Measurements from ENCODE around the gene CACNA2D4.

Gene CACNA2D4

DNA sequence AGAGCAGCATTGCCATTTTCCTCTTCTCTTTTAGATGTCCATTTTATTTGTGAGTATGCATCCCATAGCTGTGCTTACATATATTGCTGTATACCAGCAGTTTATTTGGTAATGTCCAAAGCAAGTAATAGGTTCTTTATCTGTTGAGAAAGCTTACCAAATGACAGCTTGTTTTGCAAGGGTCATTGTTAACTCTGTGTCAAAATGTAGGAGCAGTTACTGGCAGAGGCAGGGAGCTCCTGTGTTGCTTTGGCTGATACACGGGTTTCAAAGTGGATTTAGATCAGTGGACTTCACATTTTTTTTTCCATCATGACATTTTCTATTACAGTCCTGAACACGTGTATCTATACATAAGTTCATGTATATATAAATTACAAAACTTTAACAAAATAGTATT is 136.2 kb downstream of the CACNA2D4 start:
- in situ Hi-C loops (cut with MboI; ENCODE audit: low pct_unique_long_range_greater_than_20kb, low sequenced_read_pairs): loop anchor here (10.0 kb wide), 1 partner anchor 137 kb away; no protein-coding TSS in a partner anchor

DNA sequence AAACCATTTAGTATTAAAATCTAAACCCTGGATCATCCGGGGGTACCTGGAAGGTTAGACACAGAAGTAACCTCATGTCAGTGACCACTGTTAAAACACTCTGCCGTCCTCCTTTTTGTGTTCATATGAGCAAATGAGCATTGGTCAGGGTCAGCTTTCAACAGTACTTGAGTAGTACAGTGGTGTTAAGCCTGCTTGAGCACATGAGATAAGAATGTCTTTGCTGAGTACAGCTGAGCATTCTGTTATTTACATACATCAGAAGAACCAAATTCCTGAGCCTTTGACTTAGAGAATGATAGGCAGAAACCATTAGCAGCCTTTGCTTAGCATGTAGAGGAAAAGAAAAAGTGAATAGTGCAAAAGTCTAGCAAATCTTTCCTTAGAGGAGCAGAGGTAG is 136.7 kb downstream of the CACNA2D4 start:
- no peak for DNase-seq
- in situ Hi-C loops (cut with MboI; ENCODE audit: low pct_unique_long_range_greater_than_20kb, low sequenced_read_pairs): loop anchor here (10.0 kb wide), 1 partner anchor 137 kb away; no protein-coding TSS in a partner anchor

More for the DNA sequence above, 136.2 kb downstream of the CACNA2D4 start:
- no peak for DNase-seq

GRCh38 chr12:1779783-1780182 is 138.7 kb downstream of the CACNA2D4 start:
- in situ Hi-C loops (cut with MboI; ENCODE audit: low pct_unique_long_range_greater_than_20kb, low sequenced_read_pairs): loop anchor here (10.0 kb wide), 1 partner anchor 135 kb away; no protein-coding TSS in a partner anchor

GRCh38 chr12:1778911-1779310 is 139.5 kb downstream of the CACNA2D4 start:
- DNase-seq: no peak
- in situ Hi-C loops (cut with MboI; ENCODE audit: low pct_unique_long_range_greater_than_20kb, low sequenced_read_pairs): no loop called here

More at GRCh38 chr12:1779783-1780182, 138.7 kb downstream of the CACNA2D4 start:
- no peak for DNase-seq

- no peak for DNase-seq
- in situ Hi-C loops (cut with MboI; ENCODE audit: low pct_unique_long_range_greater_than_20kb, low sequenced_read_pairs): no loop called here
These were observed 140.7 kb downstream of the CACNA2D4 start for GRCh38 chr12:1777798-1778197.

DNA sequence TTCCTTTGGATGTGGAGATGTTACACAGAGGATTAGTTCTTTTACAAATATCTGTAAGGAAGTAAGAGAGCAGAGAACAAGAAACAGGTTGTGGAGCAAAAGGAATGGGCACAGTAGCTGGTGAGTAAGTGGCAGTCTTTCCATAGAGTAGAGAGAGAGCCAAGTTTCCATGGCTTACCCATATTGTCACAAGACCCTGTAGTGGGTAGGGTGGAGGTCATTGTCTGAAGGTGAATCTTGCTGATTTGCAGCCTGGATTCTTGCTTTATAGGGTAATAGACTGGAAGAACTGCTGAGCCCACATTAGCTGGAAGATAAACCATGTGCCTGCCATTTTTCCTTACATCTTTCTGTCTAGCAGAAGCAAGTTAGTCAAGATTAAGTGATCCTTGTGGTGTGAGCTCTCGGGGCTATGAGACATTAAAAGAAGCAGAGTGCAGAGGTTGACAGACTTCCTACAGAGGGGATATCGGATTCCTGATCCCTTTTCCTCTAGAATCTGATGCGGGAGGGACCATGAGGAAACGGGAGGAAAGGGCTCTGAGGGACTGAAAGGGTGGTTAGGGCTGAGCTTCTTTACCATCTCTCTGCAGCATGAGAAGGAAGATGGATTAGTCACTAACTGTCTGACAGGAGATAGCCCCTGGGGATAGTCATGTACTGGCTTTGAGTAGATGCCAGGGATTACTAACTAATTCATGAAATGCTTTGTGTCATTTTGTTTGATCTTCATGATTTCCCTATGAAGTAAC is 142.1 kb downstream of the CACNA2D4 start:
- in situ Hi-C loops (cut with MboI; ENCODE audit: low pct_unique_long_range_greater_than_20kb, low sequenced_read_pairs): no loop called here
- DNase-seq: no peak

- in situ Hi-C loops (cut with MboI; ENCODE audit: low pct_unique_long_range_greater_than_20kb, low sequenced_read_pairs): no loop called here
- no peak for DNase-seq
These were observed 144.4 kb downstream of the CACNA2D4 start for GRCh38 chr12:1773937-1774655.

DNA sequence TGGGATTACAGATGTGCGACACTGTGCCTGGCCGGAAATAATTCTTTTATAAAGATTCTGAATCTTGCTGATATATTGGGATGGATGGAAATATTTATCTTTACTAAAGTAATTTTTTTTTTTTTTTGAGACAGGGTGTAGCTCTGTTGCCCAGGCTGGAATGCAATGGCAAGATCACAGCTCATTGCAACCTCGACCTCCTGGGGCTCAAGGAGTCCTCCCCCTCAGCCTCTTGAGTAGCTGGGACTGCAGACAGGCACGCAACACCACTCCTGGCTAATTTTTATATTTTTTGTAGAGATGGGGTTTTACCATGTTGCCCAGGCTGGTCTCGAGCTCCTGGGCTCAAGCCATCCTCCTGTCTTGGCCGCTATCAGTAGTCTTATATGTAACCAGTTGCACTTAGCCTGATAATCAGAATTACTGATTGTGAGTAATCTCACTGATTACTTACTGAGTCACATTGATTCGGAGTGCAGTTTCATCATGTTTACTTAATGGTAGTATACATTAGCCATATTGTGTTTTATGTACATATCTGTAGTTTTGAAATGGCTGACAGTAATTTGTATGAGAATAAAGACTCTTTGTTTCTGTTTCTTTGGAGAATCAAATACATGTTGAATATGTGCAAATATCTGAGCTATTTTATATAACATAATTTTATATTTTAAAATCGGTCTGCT is 148.5 kb downstream of the CACNA2D4 start:
- in situ Hi-C loops (cut with MboI; ENCODE audit: low pct_unique_long_range_greater_than_20kb, low sequenced_read_pairs): no loop called here
- DNase-seq: no peak

DNA sequence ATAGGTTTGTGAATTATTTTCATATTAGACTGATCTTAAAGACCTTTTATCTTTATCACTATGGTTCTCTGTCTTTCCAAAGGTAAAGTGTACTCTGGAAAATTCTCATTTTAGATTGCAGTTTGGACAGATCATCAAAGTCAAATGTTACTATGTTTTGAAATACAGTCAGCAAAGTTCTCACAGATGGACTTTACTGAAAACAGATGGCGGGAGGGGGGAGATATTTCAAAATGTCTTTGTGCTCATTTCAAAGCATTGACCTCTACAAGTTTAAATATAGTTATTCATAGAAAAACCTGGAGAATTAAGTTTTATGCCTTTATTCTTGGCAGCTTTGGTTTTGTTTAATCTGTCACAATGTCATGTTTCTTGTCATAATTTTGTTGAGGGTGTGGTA is 149.8 kb downstream of the CACNA2D4 start:
- in situ Hi-C loops (cut with MboI; ENCODE audit: low pct_unique_long_range_greater_than_20kb, low sequenced_read_pairs): no loop called here
- DNase-seq: no peak

GRCh38 chr12:1767407-1768090 is 150.9 kb downstream of the CACNA2D4 start:
- in situ Hi-C loops (cut with MboI; ENCODE audit: low pct_unique_long_range_greater_than_20kb, low sequenced_read_pairs): no loop called here
- no peak for DNase-seq

DNA sequence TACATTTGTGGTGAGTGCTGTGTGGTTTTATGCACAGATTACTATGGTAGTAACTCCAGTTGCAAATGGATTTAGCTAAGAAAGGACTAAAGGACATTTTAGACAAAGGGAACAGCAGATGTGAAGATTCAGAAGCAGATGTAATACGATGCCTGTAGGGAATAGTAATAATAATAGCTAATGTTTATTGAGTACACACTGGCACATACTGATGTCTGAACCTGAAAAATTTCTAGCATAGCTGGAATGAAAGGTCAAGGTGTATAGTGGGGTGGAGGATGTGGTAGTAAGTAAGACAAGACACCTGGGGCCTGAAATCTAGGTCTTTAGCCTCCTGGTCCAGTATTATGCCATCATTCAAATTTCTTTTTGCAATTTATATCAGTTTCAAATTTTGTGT is 152.3 kb downstream of the CACNA2D4 start:
- in situ Hi-C loops (cut with MboI; ENCODE audit: low pct_unique_long_range_greater_than_20kb, low sequenced_read_pairs): no loop called here
- no peak for DNase-seq

DNA sequence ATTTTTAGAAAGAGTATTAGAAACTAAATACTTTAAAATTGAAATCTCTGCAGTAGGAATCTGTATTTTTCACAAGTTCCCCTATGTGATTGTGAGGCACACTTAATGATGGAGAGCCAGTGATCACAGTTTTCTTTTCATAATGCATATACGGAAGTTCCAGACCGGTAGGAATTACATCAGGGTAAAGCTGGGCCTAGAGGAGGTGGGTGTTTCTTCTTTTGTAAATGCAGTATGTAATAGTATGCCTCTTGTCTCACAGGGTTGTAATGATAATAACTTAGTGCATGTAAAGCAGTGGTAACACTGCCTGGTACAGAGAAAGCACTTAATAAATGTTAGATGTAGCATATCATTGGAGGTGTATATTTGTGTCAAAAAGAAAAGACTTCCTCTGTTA is 155.3 kb downstream of the CACNA2D4 start:
- DNase-seq: no peak
- in situ Hi-C loops (cut with MboI; ENCODE audit: low pct_unique_long_range_greater_than_20kb, low sequenced_read_pairs): no loop called here

DNA sequence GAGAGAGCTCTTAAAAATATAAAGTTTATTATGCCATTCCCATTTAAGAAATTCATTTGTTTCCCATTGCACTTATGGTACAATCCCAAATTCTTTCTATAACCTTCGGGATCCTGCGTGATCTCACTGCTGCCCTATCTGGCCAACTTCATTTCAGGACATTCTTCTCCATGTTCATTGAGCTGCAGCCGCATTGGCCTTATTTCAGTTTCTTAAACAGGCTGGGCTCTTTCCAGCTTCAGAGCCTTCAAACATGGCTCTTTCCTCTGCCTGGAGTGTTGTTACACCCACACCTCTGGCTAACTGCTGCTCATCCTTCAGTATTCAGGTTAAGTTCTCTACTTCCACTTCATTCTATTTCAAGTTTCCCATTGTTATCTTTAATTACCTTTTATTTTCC is 156.6 kb downstream of the CACNA2D4 start:
- in situ Hi-C loops (cut with MboI; ENCODE audit: low pct_unique_long_range_greater_than_20kb, low sequenced_read_pairs): no loop called here
- no peak for DNase-seq

DNA sequence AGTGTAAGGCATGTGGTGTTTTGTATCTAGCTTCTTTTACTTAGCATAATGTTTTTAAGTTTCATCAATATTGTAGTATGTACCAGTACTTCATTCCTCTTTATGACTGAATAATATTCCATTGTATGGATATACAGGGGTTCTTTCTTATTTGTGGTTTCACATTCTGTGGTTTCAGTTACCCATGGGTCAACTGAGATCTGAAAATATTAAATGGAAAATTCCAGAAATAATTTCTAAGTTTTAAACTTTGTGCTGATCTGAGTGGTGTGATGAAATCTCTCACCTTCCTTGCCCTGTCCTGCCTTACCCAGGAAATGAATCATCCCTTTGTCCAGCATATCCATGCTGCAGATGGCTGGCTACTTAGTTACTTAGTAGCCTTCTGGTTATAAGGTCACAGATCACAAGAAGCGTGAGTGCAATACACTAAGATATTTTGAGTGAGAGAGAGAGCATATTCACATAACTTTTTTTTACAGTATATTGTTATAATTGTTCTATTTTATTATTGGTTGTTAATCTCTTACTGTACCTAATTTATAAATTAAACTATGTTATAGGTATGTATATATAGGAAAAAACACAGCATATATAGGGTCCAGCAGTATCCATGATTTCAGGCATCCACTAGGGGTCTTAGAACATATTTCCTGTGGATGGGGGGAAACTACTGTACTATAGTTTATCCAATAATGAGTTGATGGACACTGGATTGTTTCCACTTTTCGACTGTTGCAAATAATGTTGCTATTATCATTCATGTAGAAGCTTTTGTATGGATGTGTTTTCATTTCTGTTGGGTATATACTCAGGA is 157.7 kb downstream of the CACNA2D4 start:
- in situ Hi-C loops (cut with MboI; ENCODE audit: low pct_unique_long_range_greater_than_20kb, low sequenced_read_pairs): no loop called here
- DNase-seq: no peak

GRCh38 chr12:1758887-1759286 is 159.6 kb downstream of the CACNA2D4 start:
- no peak for DNase-seq
- in situ Hi-C loops (cut with MboI; ENCODE audit: low pct_unique_long_range_greater_than_20kb, low sequenced_read_pairs): no loop called here

DNA sequence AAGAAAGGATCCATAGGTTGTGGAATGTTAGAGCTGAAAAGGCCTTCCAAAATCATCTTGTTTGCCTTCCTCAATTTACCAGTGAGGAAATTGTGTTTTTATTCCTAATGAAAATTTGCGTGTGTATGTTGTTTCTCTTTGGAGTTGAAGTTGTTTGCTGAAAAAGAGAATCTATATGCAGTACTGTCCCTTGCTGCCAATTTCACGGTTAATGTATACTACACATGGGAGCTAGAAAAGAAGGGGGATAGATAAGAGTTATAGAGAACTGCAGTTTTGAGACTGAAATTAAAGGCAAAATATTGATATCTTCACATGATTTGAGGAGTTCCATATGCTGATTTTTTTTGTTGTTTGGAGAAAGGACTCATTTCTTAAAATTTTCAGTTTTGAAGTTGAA is 160.1 kb downstream of the CACNA2D4 start:
- in situ Hi-C loops (cut with MboI; ENCODE audit: low pct_unique_long_range_greater_than_20kb, low sequenced_read_pairs): no loop called here
- no peak for DNase-seq

GRCh38 chr12:1750300-1750699 is 168.2 kb downstream of the CACNA2D4 start:
- in situ Hi-C loops (cut with MboI; ENCODE audit: low pct_unique_long_range_greater_than_20kb, low sequenced_read_pairs): no loop called here
- no peak for DNase-seq

- DNase-seq: no peak
- in situ Hi-C loops (cut with MboI; ENCODE audit: low pct_unique_long_range_greater_than_20kb, low sequenced_read_pairs): no loop called here
These were observed 169.4 kb downstream of the CACNA2D4 start for GRCh38 chr12:1749019-1749418.

GRCh38 chr12:1747609-1748008 is 170.8 kb downstream of the CACNA2D4 start:
- in situ Hi-C loops (cut with MboI; ENCODE audit: low pct_unique_long_range_greater_than_20kb, low sequenced_read_pairs): no loop called here
- DNase-seq: no peak
